GM18858 (cell line): Measurements from ENCODE around the gene COMT.

Experiments
- ATAC-seq: cut with Tn5 transposase; IDR thresholded peaks from one replicate; pipeline ENCODE4 v1.9.1; 2021; ENCODE audit not compliant: unreplicated experiment

COMT gene

DNA sequence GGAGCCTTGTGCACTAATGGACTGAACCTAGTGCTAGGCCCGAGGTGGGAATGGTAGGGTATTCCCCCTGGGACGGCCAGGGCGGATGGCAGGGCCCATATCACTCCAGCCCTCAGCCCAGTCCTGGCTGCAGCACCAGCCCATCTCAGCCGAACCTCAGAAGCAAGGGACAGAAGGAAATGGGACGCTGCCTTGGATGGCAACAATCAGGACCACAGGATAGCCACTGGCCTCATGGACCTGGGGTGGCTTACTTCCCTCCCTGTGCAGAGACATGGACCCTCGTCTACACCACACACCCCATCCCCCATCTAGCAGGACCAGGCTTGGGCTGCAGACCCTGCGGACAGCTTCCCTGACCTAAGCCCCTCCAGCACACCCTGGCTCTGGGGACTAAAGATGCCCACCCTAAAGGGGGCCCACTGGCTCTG lies 50.9 kb downstream of the COMT start:
- no peak for ATAC-seq

DNA sequence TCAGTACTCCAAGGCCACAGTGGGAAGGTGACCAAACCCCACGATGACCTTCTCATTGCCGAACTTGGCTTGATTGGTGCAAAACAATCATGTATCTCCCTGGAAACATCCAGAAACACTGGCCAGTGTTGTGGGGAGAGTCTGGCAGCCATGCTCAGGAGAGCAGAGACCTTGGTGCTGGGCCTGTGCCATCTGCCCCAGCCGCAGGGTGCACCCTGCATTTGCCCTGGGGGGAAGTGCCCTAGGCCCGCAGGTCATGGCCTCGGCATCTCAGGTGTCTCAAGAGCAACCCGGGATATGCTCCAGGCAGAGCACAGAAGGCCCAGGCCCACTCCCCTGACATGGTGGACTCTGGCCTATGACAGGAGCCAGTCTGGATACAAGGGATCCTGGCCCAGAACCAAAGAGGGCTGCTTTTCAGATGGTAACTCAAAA lies 51.4 kb downstream of the COMT start:
- no peak for ATAC-seq

DNA sequence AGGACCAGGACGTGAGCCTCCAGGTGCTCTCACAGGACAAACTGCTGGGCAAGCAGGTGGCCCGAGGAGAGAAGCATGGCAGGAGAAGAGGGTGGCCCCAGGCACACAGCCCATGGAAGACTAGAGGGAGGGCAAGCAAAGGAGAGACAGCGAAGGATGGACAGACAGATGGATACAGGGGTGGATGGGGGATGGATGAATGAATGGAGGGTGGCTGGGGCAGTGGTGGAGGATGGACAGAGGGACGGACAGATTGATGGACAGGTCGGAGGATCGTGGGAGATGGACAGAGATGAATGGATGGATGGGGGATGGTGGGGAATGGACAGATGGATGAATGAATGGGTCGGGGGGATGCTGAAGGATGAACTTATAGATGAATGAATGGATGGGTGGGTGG lies 52.4 kb downstream of the COMT start:
- no peak for ATAC-seq

DNA sequence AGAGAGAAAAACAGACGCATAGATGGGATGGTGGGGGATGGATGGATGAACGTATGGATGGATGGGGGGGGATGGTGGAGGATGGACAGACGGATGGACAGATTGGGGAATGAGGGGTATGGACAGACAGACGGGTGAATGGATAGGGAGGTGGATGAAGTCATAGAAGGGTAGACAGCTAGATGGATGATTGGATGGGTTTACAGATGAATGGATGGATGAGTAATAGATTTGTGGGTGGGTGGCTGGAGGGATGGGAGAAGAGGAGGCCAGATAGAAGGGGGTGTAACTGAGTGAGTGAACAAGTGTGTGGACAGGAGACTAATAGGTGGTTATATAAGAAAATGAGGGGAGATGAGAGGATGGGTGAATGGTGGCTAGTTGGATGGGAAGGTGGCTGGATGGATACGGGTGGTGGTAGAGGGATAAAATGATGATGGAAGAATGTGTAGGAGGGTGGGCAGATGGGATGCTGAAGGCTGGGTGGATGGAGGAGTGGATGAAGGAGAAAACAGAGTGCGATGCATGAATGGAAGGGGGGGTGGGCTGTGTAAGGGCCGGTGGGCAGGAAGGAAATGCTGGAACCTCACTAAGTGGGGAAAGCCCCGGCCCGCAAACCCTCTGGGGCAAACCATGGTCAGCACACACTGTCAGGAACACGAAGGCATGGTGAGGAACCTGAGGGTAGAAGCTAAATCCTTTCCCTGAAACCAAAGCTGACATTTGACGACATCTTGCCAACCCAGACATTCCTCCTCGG lies 53.5 kb downstream of the COMT start:
- ATAC-seq: no peak

DNA sequence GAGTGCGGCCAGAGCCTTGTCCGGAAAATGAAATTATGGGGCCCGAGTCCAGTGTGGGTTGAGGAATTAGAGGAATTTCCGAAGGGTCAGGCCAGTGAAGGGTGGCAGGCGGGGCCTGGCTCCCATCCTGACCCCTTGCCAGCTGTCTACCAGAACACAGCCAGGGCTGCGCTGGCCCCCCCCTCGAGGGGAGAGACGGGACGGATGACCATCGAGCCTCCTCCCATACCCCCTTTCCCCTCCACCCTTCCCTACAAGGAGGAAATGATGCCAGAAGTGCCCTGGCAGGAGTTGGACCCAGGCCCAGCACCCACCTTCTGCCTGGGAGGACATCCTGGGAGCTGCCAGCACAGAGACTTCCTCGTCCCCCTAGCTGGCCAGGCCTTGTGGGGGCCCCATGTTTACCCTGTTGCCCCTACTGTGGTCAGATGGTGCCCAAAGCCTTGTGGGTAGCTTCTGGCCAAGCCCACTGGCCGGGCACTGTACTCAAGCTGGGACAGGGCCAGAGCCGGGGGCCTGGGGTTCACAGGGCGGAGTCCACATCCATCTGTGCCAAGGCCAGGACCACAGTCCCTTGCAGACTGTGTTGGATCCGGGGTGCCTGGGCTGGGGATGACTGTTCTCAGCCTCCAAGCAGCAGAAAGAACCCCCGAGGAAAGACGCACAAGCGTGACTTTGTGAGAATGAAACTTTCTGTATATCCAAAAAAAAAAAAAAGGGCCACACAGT lies 54.2 kb downstream of the COMT start:
- no peak for ATAC-seq

DNA sequence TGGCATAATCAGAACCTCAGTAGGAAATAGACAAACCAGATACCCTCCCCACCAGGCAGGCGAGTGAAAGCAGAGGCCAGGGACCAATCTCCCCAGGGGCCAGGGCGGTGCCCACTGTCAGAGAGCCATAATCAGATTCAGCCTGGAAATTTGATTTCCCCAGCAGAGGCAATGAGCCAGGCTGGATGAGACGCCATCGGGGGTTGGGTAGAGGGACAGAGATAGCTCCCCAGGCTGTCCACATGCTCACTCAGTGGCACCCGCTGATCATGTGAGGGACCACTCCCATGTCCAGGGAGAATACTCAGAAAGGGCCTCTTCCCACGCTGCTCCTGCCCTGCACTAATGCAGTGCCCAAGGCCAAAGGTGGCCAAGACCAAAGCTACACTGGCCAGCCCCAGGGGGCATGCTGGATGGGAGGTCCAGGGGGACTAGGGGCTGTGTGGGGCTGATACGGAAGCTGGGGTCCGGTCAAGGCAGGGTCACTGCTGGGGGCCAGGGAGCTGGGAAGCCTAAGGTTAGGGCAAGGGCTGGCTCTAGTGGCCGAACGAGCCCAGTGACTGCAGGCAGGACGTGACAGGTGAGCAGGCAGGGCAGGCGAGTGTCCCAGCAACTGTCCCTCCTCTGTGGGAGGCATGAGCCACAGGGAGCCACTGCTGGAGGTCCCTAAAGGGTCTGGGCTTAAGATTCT lies 55.3 kb downstream of the COMT start:
- ATAC-seq: no peak

DNA sequence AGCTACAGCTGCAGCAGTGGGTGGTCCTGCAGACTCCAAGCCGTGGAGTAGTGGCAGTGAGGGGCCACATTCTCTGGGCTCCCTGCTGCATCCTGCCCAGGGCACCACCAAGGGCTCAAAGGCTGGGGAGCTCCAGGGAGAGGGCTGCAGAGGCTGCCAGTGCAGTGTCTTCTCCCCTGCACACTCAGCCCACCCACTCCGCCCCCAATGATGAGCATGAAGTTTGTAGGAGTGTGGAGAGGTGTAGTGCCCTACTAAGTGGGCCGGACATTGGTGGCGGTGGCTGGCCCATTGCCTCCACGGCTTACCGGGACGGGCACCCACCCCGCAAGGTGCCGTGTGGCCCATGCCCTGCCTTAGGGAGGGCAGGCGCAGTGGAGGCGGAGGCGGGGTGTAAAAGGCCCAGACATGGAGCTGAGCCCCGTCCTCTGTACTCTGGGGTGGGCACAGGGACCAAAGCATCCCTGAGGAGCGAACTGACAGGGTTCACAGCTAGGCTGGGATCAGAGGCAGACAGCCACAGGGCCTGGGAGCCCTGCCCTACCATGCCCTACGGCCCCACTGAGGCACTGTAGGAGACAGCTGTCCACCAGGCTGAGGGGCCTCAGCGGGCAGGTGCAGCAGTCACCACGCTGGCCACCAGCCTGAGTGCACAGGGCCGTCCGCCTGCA lies 56.1 kb downstream of the COMT start:
- ATAC-seq: no peak

DNA sequence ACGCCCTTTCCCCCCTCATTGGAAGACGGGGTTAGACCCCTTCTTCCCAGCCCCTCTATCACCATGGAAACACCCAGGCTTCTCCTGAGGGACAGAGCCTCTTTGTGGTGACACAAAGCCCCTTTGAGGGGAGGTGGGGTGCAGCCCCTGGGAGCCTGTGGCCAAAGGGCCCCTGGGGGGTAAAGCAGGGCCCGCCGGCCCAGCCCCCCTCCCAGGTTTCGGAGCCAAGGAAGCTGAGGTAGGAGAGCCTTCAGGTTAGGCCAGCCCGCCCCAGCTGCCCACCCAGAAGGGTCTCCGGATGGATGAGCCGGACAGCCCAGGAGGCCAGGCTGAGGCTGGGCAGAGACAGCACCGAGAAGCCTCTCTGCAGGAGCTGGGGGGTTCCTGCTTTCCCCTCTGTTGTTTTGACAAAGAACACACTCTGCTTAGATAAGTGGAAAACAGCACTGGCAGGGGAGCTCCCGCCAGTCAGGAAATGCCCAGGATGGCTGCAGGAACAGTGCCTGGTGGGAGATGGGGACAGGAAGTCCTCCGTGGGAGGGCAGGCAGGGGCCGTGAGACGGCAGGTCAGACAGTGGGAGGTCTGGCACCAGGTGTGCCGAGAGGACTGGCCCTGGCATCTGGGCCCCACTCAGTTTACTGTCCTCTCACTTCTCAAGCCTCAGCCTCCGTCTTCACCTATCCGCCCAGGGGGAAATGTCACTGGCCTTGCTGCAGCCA lies 56.8 kb downstream of the COMT start:
- ATAC-seq: no peak

DNA sequence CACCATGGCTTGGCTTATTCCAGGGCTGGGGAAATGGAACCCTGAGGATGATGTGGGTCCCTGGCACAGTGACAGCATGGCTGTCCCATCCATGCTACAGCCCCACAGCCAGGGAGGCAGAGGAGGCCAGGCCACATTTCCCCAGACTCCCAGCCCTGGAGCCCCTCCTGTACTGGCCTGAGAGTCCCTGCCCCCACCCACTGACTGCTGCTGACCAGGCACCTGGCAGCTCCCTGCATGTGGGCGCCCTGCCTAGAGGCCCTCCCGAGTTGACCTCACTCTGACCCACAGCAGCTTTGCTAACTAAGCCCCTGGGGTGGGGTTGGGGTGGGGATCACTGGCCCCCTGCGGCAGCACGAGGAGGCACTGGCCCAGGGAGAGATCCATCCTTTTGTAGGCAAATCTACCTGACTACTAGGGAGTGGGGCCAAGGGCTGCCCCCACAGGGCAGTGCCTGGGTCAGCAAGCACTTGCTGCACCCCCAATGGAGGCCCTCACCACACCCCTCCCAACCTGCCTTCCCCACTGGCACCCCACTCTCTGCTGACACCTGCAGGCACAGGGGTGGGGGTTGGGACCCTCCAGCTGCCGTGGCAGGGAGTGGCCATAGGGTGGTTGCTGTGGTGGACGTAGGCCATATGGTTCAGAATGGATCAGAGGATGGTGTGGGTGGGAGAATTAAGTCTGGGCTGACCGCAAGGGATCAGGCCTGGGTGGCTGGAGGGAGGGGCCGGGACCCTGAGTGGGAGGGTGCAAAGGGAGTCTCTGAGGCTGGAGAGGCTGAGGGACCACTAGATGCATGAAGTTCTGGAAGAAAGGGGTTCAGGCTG lies 57.6 kb downstream of the COMT start:
- no peak for ATAC-seq

DNA sequence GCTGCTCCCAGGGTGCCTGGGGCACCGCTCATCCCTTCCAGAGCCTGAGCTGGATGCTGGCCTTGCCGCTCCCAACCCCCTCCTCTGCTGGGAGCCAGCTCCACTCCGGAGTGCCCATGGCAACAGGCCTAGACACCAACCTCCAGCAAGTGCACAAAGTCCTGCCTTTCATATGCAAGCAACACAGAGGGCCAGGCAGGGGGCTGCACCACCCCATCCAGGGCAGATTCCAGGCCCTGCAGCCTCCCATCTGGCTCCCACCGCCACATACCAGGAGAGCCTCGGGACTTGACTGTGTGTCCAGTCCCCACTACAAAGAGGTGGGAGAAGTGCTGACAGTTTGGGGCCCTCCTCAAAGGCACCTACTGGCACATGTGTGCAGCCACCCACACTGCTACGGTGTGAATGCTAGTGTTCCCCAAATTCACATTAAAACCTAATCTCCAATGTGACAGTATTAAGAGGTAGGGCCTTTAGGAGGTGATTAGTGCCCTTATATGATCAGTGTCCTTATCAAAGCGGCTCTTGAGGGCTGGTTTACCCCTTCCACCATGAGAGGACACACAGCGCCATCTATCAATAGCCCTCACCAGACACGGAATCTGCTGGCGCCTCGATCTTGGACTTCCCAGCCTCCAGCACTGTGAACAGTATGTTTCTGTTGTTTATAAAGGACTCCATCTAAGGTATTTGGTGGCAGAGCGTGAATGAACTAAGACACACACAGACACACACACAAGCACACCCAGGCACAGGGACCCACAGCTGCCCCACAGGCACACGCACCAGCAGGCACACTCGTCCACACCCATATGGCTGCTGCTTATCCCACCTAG lies 58.9 kb downstream of the COMT start:
- ATAC-seq: no peak

DNA sequence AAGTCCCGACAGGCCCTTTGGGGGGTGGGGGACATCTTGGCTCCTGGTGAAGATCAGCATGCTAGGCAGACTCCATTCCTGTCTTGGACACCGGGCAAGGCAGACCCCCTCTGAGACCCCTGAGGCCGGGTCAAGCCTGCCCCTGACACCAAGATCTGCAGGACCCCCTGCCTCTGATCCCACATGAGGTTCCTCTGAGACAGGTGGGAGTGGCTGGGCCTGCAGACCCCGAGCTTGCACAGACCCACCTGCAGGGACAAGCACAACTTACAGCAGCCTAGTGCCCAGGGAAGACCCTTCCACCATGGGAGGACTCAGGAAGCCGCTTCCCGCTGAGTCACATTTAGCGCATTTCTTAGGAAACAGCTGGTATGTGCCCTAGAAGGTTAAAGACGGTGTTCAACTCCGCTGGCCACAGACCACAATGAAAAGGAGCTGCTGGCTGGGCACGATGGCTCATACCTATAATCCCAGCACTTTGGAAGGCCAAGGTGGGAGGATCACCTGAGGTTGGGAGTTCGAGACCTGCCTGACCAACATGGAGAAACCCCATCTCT lies 59.6 kb downstream of the COMT start:
- no peak for ATAC-seq

DNA sequence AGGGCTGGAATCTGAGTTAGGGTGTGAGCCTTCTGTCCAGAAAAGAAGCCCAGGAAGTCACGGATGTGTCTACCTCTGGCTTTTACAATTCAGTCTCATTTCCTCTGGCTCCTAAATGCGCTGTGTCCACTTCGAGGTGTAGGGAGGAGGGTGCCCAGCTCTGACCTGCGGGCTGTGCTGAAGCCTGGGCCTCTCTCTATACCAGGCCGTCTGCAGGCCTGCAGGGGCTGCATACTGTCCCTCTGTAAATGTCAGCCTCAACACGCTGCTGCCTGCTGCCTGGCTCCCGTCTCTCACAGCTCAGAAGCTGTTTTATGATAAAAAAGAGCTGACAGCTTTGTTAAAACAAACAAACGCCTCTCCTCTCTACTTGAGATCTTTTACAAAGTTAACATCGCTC lies 60.6 kb downstream of the COMT start:
- no peak for ATAC-seq

DNA sequence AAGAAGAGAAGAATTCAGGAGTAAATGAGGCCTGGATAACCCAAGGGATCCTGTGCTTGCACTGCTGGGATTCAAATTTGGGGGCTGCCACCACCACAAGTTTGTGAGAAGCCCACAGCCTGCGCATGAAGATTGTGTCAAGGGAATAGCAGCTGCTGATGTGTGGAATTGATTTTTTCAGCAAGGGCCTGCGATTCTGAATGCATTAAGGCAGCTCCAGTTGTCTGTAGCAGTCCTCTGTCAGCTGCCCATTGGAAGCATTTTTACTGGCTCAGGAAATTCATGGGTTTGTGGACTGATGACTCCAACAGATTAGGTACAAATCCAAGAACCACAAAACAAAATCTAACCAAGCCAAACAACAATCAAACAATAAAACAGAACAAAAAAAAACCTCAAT lies 61.1 kb downstream of the COMT start:
- no peak for ATAC-seq

DNA sequence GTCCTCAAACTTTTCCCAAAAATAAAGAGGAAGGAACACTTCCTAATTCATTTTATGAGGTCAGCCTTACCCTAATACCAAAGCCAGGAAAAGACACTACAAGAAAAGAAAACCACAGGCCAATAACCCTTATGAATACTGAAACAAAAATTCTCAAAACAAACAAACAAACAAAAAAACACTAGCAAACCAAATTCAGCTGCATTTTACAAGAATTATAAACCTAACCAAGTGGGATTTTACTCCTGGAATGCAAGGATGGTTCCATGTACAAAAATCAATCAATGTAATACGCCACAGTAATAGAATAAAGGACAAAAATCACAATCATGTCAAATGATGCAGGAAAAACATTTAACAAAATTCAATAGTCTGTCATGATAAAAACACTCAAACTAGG lies 61.7 kb downstream of the COMT start:
- ATAC-seq: no peak

DNA sequence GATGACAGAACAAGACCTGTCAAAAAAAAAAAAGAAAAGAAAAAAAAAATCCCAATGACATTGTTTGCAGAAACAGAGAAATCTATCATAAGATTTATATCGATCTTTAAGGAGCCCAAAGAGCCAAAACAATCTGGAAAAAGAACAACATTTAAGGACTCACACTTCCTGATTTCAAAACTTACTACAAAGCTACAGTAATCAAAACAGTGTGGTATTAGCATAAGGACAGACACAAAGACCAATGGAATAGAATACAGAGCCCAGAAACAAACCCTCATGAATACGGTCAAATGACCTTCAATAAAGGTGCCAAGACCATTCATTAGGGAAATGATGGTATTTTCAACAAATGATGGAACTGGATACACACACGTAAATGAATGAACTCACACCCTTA lies 62.9 kb downstream of the COMT start:
- ATAC-seq: no peak

DNA sequence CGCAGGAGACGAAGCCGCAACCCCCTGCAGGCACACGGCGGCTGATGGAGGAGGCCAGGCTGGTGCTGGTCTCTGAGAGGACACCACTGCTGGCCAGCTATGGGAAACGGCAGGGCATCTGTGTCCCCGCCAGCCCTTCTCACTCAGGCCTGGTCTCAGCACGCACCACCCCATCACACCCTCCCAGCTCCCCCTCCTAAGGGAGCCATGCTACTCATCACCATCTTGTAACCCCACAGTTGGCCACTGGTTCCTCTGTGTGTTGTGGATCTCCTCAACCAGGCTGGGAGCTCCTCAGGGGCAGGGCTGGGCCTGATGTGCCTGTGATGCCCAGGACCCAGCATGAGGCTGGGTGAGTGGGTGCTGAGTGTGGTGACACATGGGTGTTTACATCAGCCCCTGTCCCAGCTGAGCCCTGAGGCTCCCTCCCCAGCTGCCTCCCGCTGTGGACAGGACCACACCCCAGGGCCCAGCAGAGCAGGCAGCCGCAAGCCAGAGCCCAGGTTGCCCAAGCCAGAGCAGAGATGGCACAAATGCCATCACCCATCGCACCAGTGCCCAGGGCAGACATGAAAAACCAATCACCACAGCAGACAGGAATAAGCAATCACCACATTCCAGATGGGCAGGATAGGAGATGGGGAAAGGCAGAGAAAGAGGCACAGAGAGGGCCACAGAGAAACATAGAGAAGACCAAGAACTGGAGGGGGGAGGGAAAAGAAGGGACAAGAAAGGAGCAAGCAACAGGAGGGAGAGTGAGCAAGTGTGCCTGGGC lies 66.8 kb downstream of the COMT start:
- no peak for ATAC-seq

DNA sequence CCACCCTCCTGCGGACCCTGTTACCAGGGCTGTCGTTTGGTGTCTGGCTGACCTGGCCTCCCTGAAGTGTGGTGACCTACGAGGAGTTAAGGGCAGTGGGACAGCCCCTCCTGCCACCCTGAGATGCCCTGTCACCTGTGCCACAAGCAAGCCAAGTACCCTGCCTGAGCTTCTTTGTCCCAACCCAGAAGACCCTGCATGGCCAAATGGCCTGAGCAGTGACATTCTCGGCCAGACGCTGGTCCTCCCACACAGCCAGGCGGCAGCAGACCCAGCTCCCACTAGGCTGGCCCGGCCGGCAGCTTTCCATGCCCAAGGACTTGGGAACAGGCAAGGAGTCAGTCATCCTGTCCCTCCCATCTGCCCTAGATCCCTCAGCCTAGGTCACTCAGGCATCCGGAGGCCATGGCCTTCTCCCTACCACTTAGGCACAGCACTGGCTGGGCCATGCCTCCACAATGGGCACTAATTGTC lies 67.5 kb downstream of the COMT start:
- ATAC-seq: no peak
